ENCODE data around the gene SLAMF9. TPM values are rescaled to one million over a fixed set of nuclear protein-coding genes. Genes with fewer than 3 reads are reported as not detected.

Gene SLAMF9
- total RNA-seq, 1 donor from 2014 or later: 16.6 TPM

DNA sequence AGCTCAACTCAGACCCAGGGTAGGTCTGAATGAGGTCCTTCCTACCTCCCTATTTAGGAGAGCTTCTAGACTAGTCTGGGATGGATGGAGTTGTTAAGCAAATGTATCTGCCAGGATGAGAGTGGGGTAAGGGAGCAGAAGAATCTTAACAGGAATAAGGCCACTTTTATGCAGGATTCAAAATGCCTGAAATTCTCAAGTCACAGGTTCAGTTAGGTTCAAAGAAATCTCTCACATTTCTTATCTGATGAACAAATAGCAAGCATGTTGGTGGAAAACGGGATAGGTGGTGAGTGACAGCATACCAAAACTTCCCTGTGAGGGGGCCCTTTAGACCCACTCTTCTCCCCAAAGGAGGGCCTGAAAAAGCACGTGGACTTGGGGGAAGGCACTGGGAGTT lies 3.0 kb downstream of the SLAMF9 start:
- FAIRE-seq: no peak
- DNase-seq (ENCODE audit: low read depth): no peak
- TF ChIP-seq, protein P1, sequence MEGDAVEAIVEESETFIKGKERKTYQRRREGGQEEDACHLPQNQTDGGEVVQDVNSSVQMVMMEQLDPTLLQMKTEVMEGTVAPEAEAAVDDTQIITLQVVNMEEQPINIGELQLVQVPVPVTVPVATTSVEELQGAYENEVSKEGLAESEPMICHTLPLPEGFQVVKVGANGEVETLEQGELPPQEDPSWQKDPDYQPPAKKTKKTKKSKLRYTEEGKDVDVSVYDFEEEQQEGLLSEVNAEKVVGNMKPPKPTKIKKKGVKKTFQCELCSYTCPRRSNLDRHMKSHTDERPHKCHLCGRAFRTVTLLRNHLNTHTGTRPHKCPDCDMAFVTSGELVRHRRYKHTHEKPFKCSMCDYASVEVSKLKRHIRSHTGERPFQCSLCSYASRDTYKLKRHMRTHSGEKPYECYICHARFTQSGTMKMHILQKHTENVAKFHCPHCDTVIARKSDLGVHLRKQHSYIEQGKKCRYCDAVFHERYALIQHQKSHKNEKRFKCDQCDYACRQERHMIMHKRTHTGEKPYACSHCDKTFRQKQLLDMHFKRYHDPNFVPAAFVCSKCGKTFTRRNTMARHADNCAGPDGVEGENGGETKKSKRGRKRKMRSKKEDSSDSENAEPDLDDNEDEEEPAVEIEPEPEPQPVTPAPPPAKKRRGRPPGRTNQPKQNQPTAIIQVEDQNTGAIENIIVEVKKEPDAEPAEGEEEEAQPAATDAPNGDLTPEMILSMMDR (IDR thresholded peaks at IDR 0.05; ENCODE audit: insufficient read depth, low read length, severe bottlenecking): no peak
- H3K4me3 ChIP-seq (ENCODE audit: low read depth, low read length): no peak overlapping the region
- no peaks in the 10 kb centered on the region for H3K36me3 ChIP-seq (ENCODE audit: control insufficient read depth, insufficient read depth, low read length)
- H3K27me3 ChIP-seq (ENCODE audit: control insufficient read depth, insufficient read depth, low read length): no peaks in the 10 kb centered on the region

DNA sequence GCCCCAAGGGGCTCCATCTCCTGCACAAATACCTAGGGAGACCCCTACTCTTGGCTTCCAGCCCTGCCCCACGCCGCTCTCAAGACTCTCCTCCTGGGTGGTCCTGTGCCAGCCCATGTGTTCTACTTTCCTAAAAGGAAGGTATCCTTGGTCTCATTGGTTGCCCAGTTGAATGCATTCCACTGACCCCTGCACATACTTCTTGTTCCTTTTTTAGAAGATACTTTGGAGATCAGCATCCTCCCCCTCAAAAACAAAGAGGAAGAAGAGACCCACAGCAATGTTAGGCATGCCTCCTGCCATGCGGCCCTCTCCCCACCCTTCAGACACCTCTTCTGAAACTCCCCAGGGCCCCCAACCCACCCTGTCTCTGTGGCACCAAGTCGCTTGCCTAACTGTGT lies 4.1 kb downstream of the SLAMF9 start:
- H3K27me3 ChIP-seq (ENCODE audit: control insufficient read depth, insufficient read depth, low read length): no peaks in the 10 kb centered on the region
- no peak overlapping the region for H3K4me3 ChIP-seq (ENCODE audit: low read depth, low read length)
- FAIRE-seq (no peak), DNase-seq (ENCODE audit: low read depth) (no peak)
- TF ChIP-seq, protein P1 (IDR thresholded peaks at IDR 0.05; ENCODE audit: insufficient read depth, low read length, severe bottlenecking): no peak
- no peaks in the 10 kb centered on the region for H3K36me3 ChIP-seq (ENCODE audit: control insufficient read depth, insufficient read depth, low read length)

DNA sequence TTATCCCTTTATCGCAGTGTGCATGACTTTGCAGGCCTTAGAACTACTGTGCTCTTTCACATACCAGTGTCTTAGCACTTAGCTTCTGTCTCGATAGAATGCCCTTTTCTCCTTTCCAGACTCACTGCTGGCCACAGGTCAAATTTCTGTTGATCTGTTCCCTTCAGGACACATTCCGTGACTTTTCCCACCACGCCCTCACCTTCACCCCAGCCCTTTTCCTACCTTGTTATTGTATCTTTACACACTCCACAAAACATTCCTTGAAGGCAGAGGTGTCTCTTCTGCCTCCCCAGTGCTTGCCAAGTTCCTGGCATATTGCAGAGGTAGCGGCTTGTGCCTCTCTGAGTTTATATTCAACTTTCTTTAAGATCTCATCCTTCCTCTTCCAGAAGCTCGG lies 4.9 kb downstream of the SLAMF9 start:
- no peaks in the 10 kb centered on the region for H3K27me3 ChIP-seq (ENCODE audit: control insufficient read depth, insufficient read depth, low read length)
- no peak overlapping the region for H3K4me3 ChIP-seq (ENCODE audit: low read depth, low read length)
- DNase-seq (ENCODE audit: low read depth): no peak
- no peaks in the 10 kb centered on the region for H3K36me3 ChIP-seq (ENCODE audit: control insufficient read depth, insufficient read depth, low read length)
- FAIRE-seq: no peak
- TF ChIP-seq, protein P1 (IDR thresholded peaks at IDR 0.05; ENCODE audit: insufficient read depth, low read length, severe bottlenecking): no peak

GRCh38 chr1:159947942-159948341 lies 6.1 kb downstream of the SLAMF9 start:
- no peaks in the 10 kb centered on the region for H3K27me3 ChIP-seq (ENCODE audit: control insufficient read depth, insufficient read depth, low read length)
- TF ChIP-seq, protein P1 (IDR thresholded peaks at IDR 0.05; ENCODE audit: insufficient read depth, low read length, severe bottlenecking): no peak

GRCh38 chr1:159946242-159947187 lies 7.5 kb downstream of the SLAMF9 start:
- Histone ChIP-seq H3K4me3 (ENCODE audit: low read depth, low read length) (no peak overlapping the region), H3K36me3 (ENCODE audit: control insufficient read depth, insufficient read depth, low read length) (peaks cover 3% of the 10 kb centered on the region), H3K27me3 (ENCODE audit: control insufficient read depth, insufficient read depth, low read length) (no peaks in the 10 kb centered on the region)
- peak; percentile 47 for FAIRE-seq
- TF ChIP-seq, protein P1 (IDR thresholded peaks at IDR 0.05; ENCODE audit: insufficient read depth, low read length, severe bottlenecking): no peak
- no peak for DNase-seq (ENCODE audit: low read depth)

More at GRCh38 chr1:159947942-159948341, 6.1 kb downstream of the SLAMF9 start:
- H3K36me3 ChIP-seq (ENCODE audit: control insufficient read depth, insufficient read depth, low read length): peaks cover 1% of the 10 kb centered on the region
- FAIRE-seq: no peak
- no peak for DNase-seq (ENCODE audit: low read depth)
- H3K4me3 ChIP-seq (ENCODE audit: low read depth, low read length): no peak overlapping the region

Data from bronchial epithelial cell (primary cell).